K562 (cell line): ENCODE data around the gene LHB. TPM values are rescaled to one million over a fixed set of nuclear protein-coding genes. Genes with fewer than 3 reads are reported as not detected.

Experiments
- CCNT2 ChIP-seq: IDR thresholded peaks from 2 replicates; pipeline ENCODE4 v1.6.1; 2011; ENCODE audit warnings: borderline replicate concordance, low read depth, mild to moderate bottlenecking, moderate library complexity, mixed read lengths, low read length; ENCODE audit not compliant: insufficient read length; ENCODE audit errors: extremely low read depth
- CREM ChIP-seq: IDR thresholded peaks from 2 replicates; pipeline ENCODE4 v1.6.1; 2014; ENCODE audit warnings: antibody characterized with exemption, low read depth
- CXXC5 ChIP-seq: fragments of 250-450 bp; sonication (Bioruptor Pico); IDR thresholded peaks from 2 replicates; pipeline ENCODE4 v1.8.0; 2022; ENCODE audit warnings: inconsistent platforms, mild to moderate bottlenecking, moderate library complexity
- EGR1 ChIP-seq: fragments of 450-650 bp; conservative IDR thresholded peaks from 2 replicates; pipeline ENCODE4 v1.6.1; 2017; ENCODE audit warnings: mild to moderate bottlenecking
- NCOA6 ChIP-seq: fragments of 450-650 bp; IDR thresholded peaks from 2 replicates; pipeline ENCODE4 v1.6.1; 2017; ENCODE audit warnings: mild to moderate bottlenecking
- NR2F6 ChIP-seq: fragments of 450-650 bp; formaldehyde crosslinking; IDR thresholded peaks from 2 replicates; pipeline ENCODE4 v1.4.0; 2020; ENCODE audit warnings: mild to moderate bottlenecking
- POLR2A ChIP-seq: fragments of 450-650 bp; conservative IDR thresholded peaks from 2 replicates; pipeline ENCODE4 v1.6.1; 2016
- PTRF ChIP-seq: fragments of 450-650 bp; IDR thresholded peaks from 2 replicates; pipeline ENCODE4 v1.6.1; 2016; ENCODE audit warnings: mild to moderate bottlenecking, missing genetic modification characterization, missing compliant biosample characterization
- RFX5 ChIP-seq: IDR thresholded peaks from 2 replicates; pipeline ENCODE4 v1.6.1; 2011; ENCODE audit warnings: low read depth, mild to moderate bottlenecking, improper control_type of control experiment, low read length
- ZBTB17 ChIP-seq: fragments of 450-650 bp; formaldehyde crosslinking; IDR thresholded peaks from 2 replicates; pipeline ENCODE4 v1.4.0; 2020; ENCODE audit warnings: mild to moderate bottlenecking
- ZKSCAN3 ChIP-seq: fragments of 250-450 bp; sonication (Bioruptor Pico); IDR thresholded peaks from 2 replicates; pipeline ENCODE4 v1.4.0; 2020
- ZNF121 ChIP-seq: sonication (generic); formaldehyde crosslinking; conservative IDR thresholded peaks from 2 replicates; pipeline ENCODE4 v1.8.0; 2022; ENCODE audit warnings: missing genetic modification reagents
- ZNF584 ChIP-seq: fragments of 200-800 bp; sonication (Bioruptor generic); IDR thresholded peaks from 2 replicates; pipeline ENCODE4 v1.6.1; 2016; ENCODE audit warnings: low read depth, mild to moderate bottlenecking, missing genetic modification characterization, missing compliant biosample characterization
- ZNF707 ChIP-seq: fragments of 250-450 bp; sonication (Bioruptor Pico); conservative IDR thresholded peaks from 2 replicates; pipeline ENCODE4 v1.8.0; 2022; ENCODE audit warnings: inconsistent platforms, mild to moderate bottlenecking, moderate library complexity
- polyA plus RNA-seq, 8 experiments: library from polyadenylated mRNA; depleted of rRNA in 4 of 8; stranded (reverse) in 5 of 8; unstranded in 3 of 8; fragments of >200 nt; fragmentation: Nextera tagmentation in 2 of 8; fragmentation: Illumina TruSeq in 1 of 8; extraction: Ambion mirVana in 2 of 8; extraction: Trizol in 1 of 8; gene quantifications; 2 replicates each; pipeline versions ENCODE4 v1.2.1 to v1.2.3, GENCODE V29; 2011 to 2014; ENCODE audit warnings: inconsistent platforms in 1 of 8, missing spikeins in 1 of 8
- total RNA-seq, 7 experiments: library from RNA; depleted of rRNA in 6 of 7; stranded (reverse); fragments of >200 nt in 6 of 7; fragmentation: Illumina TruSeq in 2 of 7; extraction: Trizol in 2 of 7; gene quantifications; 2 replicates each; pipeline versions ENCODE4 v1.2.1 to v1.2.3, GENCODE V29; 2011 to 2021; ENCODE audit warnings: low replicate concordance in 1 of 7
- TF ChIP-seq, protein P1 (sequence below): conservative IDR thresholded peaks from 2 replicates; pipeline ENCODE4 v1.6.1; 2011; ENCODE audit warnings: low read depth, mild to moderate bottlenecking, low read length; ENCODE audit not compliant: control insufficient read depth
- TF ChIP-seq, protein P2 (sequence below): fragments of 450-650 bp; IDR thresholded peaks from 2 replicates; pipeline ENCODE4 v1.6.1; 2018; ENCODE audit warnings: mild to moderate bottlenecking, low read depth; ENCODE audit not compliant: partially characterized antibody
- TF ChIP-seq, protein P3 (sequence below), 2 experiments: IDR thresholded peaks; 2 replicates each; pipeline ENCODE4 v1.6.1; 2012; ENCODE audit warnings: improper control_type of control experiment in 2 of 2, low read depth in 2 of 2, low read length in 2 of 2, borderline replicate concordance in 1 of 2
- TF ChIP-seq, protein P4 (sequence below): sonication (generic); formaldehyde crosslinking; IDR thresholded peaks from 2 replicates; pipeline ENCODE4 v1.8.0; 2023; ENCODE audit warnings: mild to moderate bottlenecking, missing genetic modification reagents

The LHB gene
- total and polyA plus RNA-seq, 9 of the 15 experiments (the other 6 are each of a cell fraction or from before 2014, with no cell fraction given) = 0.54 TPM; not detected in 8

DNA sequence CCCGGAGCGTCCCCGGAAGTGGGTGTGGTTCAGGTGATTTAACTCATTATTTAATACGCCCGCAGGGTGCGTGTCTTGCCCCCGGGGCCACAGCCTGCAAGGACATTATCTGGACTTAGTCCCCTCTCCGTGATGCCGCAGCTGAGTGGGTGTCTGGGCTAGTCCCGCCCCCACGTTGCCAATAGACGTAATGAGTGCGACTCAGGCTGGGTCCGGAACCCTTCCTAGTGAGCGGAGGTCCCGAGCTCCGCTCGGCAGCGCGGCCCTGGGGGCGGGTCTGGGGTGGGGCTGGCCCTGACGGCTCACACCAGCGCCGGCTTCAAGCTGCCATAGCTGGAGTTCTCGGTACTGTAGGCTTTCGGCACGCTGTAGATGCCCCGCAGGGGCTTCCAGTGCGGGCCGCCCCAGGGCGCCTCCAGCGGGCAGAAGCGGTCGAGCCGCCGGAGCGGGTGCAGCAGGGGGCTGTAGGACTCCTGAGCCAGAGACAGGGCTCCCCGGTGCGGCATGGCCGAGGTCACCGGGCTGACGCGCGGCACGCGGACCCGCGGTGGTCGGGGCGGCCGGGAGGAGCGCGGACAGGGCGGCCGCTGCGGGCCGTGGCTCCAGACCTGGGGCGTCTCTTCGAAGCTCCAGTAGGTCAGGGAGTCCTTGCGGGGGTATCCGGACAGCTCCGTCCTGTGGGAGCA lies 918 bp upstream of the LHB start (continued):
- TF ChIP-seq, protein P1, sequence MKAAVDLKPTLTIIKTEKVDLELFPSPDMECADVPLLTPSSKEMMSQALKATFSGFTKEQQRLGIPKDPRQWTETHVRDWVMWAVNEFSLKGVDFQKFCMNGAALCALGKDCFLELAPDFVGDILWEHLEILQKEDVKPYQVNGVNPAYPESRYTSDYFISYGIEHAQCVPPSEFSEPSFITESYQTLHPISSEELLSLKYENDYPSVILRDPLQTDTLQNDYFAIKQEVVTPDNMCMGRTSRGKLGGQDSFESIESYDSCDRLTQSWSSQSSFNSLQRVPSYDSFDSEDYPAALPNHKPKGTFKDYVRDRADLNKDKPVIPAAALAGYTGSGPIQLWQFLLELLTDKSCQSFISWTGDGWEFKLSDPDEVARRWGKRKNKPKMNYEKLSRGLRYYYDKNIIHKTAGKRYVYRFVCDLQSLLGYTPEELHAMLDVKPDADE = 0 out of 2 replicates have a peak, but pooled peaks have one; percentile 20
- TF ChIP-seq EGR1 = peak; percentile 82
- TF ChIP-seq, protein P2, sequence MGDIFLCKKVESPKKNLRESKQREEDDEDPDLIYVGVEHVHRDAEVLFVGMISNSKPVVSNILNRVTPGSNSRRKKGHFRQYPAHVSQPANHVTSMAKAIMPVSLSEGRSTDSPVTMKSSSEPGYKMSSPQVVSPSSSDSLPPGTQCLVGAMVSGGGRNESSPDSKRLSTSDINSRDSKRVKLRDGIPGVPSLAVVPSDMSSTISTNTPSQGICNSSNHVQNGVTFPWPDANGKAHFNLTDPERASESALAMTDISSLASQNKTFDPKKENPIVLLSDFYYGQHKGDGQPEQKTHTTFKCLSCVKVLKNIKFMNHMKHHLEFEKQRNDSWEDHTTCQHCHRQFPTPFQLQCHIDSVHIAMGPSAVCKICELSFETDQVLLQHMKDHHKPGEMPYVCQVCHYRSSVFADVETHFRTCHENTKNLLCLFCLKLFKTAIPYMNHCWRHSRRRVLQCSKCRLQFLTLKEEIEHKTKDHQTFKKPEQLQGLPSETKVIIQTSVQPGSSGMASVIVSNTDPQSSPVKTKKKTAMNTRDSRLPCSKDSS = no peak
- no peak for TF ChIP-seq ZNF707 (CRISPR knock-in tag)
- no peak for TF ChIP-seq RFX5
- TF ChIP-seq CXXC5 (CRISPR knock-in tag) = peak; percentile 51
- peak; percentile 76 for TF ChIP-seq CCNT2
- TF ChIP-seq NCOA6 = no peak
- TF ChIP-seq ZNF121 (CRISPR knock-in tag) = no peak
- TF ChIP-seq, protein P3, sequence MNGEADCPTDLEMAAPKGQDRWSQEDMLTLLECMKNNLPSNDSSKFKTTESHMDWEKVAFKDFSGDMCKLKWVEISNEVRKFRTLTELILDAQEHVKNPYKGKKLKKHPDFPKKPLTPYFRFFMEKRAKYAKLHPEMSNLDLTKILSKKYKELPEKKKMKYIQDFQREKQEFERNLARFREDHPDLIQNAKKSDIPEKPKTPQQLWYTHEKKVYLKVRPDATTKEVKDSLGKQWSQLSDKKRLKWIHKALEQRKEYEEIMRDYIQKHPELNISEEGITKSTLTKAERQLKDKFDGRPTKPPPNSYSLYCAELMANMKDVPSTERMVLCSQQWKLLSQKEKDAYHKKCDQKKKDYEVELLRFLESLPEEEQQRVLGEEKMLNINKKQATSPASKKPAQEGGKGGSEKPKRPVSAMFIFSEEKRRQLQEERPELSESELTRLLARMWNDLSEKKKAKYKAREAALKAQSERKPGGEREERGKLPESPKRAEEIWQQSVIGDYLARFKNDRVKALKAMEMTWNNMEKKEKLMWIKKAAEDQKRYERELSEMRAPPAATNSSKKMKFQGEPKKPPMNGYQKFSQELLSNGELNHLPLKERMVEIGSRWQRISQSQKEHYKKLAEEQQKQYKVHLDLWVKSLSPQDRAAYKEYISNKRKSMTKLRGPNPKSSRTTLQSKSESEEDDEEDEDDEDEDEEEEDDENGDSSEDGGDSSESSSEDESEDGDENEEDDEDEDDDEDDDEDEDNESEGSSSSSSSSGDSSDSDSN (IDR thresholded peaks at IDR 0.05; ENCODE audit: borderline replicate concordance in 1 of 2, low read depth in 2 of 2, low read length in 2 of 2) = peak in 1 of 2 experiments; percentile 77; a peak in 1 of 4 replicates
- no peak for TF ChIP-seq ZBTB17 (CRISPR knock-in tag)
- TF ChIP-seq, protein P4, sequence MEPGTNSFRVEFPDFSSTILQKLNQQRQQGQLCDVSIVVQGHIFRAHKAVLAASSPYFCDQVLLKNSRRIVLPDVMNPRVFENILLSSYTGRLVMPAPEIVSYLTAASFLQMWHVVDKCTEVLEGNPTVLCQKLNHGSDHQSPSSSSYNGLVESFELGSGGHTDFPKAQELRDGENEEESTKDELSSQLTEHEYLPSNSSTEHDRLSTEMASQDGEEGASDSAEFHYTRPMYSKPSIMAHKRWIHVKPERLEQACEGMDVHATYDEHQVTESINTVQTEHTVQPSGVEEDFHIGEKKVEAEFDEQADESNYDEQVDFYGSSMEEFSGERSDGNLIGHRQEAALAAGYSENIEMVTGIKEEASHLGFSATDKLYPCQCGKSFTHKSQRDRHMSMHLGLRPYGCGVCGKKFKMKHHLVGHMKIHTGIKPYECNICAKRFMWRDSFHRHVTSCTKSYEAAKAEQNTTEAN = no peak
- TF ChIP-seq PTRF = no peak
- no peak for TF ChIP-seq ZNF584 (CRISPR knock-in tag)
- TF ChIP-seq POLR2A = peak; percentile 55; the same call in 1 of the 2 replicates
- no peak for TF ChIP-seq ZKSCAN3
- peak; percentile 93 for TF ChIP-seq CREM
- no peak for TF ChIP-seq NR2F6 (CRISPR knock-in tag)
